ENCODE data around the gene FBXO41.

Gene FBXO41

DNA sequence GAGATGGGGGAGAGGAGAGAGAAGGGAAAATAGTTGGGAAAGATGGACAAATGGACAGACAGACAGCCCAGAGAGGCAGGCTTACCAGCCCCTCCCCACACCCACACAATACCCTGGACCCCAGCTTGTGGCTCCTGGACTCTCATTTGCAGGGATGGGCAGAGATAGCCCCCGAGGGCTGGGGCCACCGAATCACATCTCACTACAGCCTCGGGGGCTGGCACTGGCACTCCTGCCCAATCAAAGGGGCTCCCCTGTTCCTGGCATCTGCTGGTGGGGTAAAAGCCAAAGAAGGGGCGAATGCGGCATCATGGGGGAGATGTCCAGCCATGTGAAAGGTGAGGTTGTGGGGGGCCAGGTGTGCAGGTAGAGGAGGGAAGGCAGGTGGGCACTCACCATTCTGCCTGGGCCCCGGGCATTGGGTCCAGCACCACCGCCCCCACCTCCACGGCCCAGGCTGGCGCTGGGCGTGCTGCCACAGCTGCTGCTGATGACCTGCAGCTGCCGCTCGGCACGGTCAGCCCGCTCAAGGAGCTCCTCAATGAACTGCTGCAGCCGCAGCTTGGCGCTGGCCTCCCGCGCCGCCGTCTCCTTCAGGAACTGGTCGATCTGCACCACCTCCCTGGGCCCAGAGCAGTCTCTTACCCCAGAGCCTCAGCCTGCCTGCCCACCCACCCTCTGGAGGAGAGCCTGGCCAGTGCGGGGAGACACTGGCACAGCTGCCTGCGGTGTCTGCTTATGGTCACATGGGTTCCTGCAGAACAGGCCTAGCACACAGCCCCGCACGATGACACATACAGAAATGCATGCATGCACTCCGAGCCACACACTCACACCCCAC lies 18.0 kb downstream of the FBXO41 start:
- Histone ChIP-seq H2AK5ac (ENCODE audit: low read length) (no peak overlapping the region), H3K27ac (ENCODE audit: low read depth, low read length) (no peak overlapping the region)
- WGBS (ENCODE audit: extremely low coverage, insufficient coverage, low lambda C conversion rate): no CpG with 5 or more reads among the region's 26 CpGs

DNA sequence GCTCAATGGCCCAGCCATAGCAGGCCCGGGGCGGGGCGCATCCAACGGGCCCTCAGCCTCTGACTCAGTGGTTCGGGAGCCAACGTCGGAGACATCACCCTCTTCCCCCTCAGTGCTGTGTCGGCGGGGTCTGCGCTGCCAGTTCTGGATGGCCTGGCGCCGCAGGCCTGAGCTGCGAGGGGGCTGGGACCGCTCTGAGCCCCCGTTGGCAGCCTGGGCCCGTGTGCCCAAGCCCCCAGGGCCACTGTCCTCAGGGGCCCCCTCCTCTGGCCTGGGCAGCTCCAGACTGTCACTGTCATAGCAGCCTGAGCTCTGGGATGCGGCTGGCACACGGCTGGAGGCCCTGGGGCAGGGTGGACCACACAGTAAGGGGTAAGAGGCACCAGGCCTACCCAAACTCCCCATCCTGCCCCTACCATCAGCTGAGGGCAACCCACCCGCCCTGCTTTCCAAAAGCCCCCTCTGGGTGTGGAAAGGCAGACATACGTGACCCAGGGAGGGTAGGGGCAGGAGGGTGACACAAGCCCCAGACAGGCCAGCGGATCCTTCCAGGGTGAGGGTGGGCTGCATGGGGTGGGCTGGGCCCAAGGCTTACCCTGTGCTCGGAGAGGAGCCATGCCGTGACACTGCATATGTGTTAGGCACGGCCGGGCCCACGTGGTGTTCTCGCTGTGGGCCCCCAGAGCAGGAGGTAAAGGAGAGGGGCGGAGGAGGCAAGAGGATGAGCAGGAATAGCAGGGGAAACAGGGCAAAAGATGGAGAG lies 18.8 kb downstream of the FBXO41 start:
- Histone ChIP-seq H3K27me3 (ENCODE audit: insufficient read depth, low read length, poor library complexity) (peaks cover 13% of the 10 kb centered on the region), H3K4ac (ENCODE audit: low read depth, low read length) (no peak overlapping the region), H2BK120ac (ENCODE audit: low read depth, low read length) (no peak overlapping the region), H3K36me3 (ENCODE audit: control insufficient read depth, insufficient read depth, low read length) (no peaks in the 10 kb centered on the region), H3K56ac (ENCODE audit: low read length) (no peak overlapping the region), H3K23ac (ENCODE audit: low read length) (no peak overlapping the region), H3K4me2 (ENCODE audit: low read length) (no peak overlapping the region), H3K79me2 (ENCODE audit: control insufficient read depth, insufficient read depth, low read length) (no peaks in the 10 kb centered on the region), H2BK5ac (ENCODE audit: low read length) (no peak overlapping the region), H3K9ac (ENCODE audit: low read length) (no peak overlapping the region), H3K18ac (ENCODE audit: low read length) (no peak overlapping the region), H4K8ac (ENCODE audit: low read depth, low read length) (no peak overlapping the region), H3K27ac (ENCODE audit: low read depth, low read length) (no peak overlapping the region), H2BK15ac (replicated peaks; ENCODE audit: low read depth) (no peak overlapping the region), H3K79me1 (ENCODE audit: low read length) (no peaks in the 10 kb centered on the region), H2AK5ac (ENCODE audit: low read length) (no peak overlapping the region), H4K5ac (ENCODE audit: low read length) (no peak overlapping the region), H3K4me3 (ENCODE audit: low read length) (no peak overlapping the region), H3K4me1 (ENCODE audit: control insufficient read depth, low read depth, low read length) (no peaks in the 10 kb centered on the region)
- WGBS (ENCODE audit: extremely low coverage, insufficient coverage, low lambda C conversion rate): no CpG with 5 or more reads among the region's 28 CpGs
- no peak for DNase-seq

More for the DNA sequence above, 18.0 kb downstream of the FBXO41 start:
- Histone ChIP-seq H3K56ac (ENCODE audit: low read length) (no peak overlapping the region), H2BK5ac (ENCODE audit: low read length) (no peak overlapping the region), H3K4ac (ENCODE audit: low read depth, low read length) (no peak overlapping the region), H3K27me3 (ENCODE audit: insufficient read depth, low read length, poor library complexity) (peaks cover 13% of the 10 kb centered on the region), H3K79me2 (ENCODE audit: control insufficient read depth, insufficient read depth, low read length) (no peaks in the 10 kb centered on the region), H4K5ac (ENCODE audit: low read length) (no peak overlapping the region), H3K9ac (ENCODE audit: low read length) (no peak overlapping the region), H2BK15ac (replicated peaks; ENCODE audit: low read depth) (no peak overlapping the region), H3K4me3 (ENCODE audit: low read length) (no peak overlapping the region), H3K18ac (ENCODE audit: low read length) (no peak overlapping the region), H3K4me2 (ENCODE audit: low read length) (no peak overlapping the region), H3K36me3 (ENCODE audit: control insufficient read depth, insufficient read depth, low read length) (no peaks in the 10 kb centered on the region), H3K23ac (ENCODE audit: low read length) (no peak overlapping the region), H3K4me1 (ENCODE audit: control insufficient read depth, low read depth, low read length) (no peaks in the 10 kb centered on the region), H4K8ac (ENCODE audit: low read depth, low read length) (no peak overlapping the region), H2BK120ac (ENCODE audit: low read depth, low read length) (no peak overlapping the region), H3K79me1 (ENCODE audit: low read length) (no peaks in the 10 kb centered on the region)
- no peak for DNase-seq

DNA sequence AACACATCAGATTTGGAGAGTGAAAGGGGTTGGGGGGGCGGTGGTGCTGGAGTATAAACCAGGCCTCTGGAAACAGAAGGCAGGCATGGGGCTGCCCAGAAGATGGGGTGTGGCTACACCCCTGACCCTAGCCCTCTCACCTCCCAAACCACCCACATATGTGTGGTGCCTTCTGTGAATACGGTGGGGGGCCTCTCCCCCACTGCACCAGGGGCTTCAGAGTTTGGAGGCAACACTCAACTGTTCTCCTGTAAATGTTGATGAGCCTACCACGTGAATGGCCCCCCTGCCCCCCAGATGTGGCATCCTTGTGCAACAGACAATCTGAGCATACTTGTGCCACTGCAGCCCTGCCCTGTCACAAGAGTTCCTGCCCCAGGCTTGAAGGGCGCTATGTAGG lies 19.5 kb downstream of the FBXO41 start:
- H3K27me3 ChIP-seq (ENCODE audit: insufficient read depth, low read length, poor library complexity): peaks cover 9% of the 10 kb centered on the region

GRCh38 chr2:73264332-73264606 lies 20.0 kb downstream of the FBXO41 start:
- Histone ChIP-seq H3K27ac (ENCODE audit: low read depth, low read length) (no peak overlapping the region), H2BK120ac (ENCODE audit: low read depth, low read length) (no peak overlapping the region), H3K4me1 (ENCODE audit: control insufficient read depth, low read depth, low read length) (no peaks in the 10 kb centered on the region), H2BK15ac (replicated peaks; ENCODE audit: low read depth) (no peak overlapping the region), H3K56ac (ENCODE audit: low read length) (no peak overlapping the region), H3K79me2 (ENCODE audit: control insufficient read depth, insufficient read depth, low read length) (no peaks in the 10 kb centered on the region), H3K4me3 (ENCODE audit: low read length) (no peak overlapping the region), H3K18ac (ENCODE audit: low read length) (no peak overlapping the region), H2BK5ac (ENCODE audit: low read length) (no peak overlapping the region), H3K79me1 (ENCODE audit: low read length) (no peaks in the 10 kb centered on the region), H3K9ac (ENCODE audit: low read length) (no peak overlapping the region), H3K27me3 (ENCODE audit: insufficient read depth, low read length, poor library complexity) (peaks cover 6% of the 10 kb centered on the region), H3K4ac (ENCODE audit: low read depth, low read length) (no peak overlapping the region), H3K36me3 (ENCODE audit: control insufficient read depth, insufficient read depth, low read length) (no peaks in the 10 kb centered on the region), H4K5ac (ENCODE audit: low read length) (no peak overlapping the region), H3K4me2 (ENCODE audit: low read length) (no peak overlapping the region), H4K8ac (ENCODE audit: low read depth, low read length) (no peak overlapping the region), H3K23ac (ENCODE audit: low read length) (no peak overlapping the region), H2AK5ac (ENCODE audit: low read length) (no peak overlapping the region)
- no CpG with 5 or more reads among the region's 15 CpGs for WGBS (ENCODE audit: extremely low coverage, insufficient coverage, low lambda C conversion rate)
- no peak for DNase-seq

More for the DNA sequence above, 19.5 kb downstream of the FBXO41 start:
- H3K23ac ChIP-seq (ENCODE audit: low read length): no peak overlapping the region
- no peak overlapping the region for H3K4me3 ChIP-seq (ENCODE audit: low read length)
- H3K79me1 ChIP-seq (ENCODE audit: low read length): no peaks in the 10 kb centered on the region
- H3K4me2 ChIP-seq (ENCODE audit: low read length): no peak overlapping the region
- H3K56ac ChIP-seq (ENCODE audit: low read length): no peak overlapping the region
- no peaks in the 10 kb centered on the region for H3K79me2 ChIP-seq (ENCODE audit: control insufficient read depth, insufficient read depth, low read length)
- H3K18ac ChIP-seq (ENCODE audit: low read length): no peak overlapping the region
- H2BK120ac ChIP-seq (ENCODE audit: low read depth, low read length): no peak overlapping the region
- no peaks in the 10 kb centered on the region for H3K36me3 ChIP-seq (ENCODE audit: control insufficient read depth, insufficient read depth, low read length)
- no peak overlapping the region for H3K27ac ChIP-seq (ENCODE audit: low read depth, low read length)
- H2AK5ac ChIP-seq (ENCODE audit: low read length): no peak overlapping the region
- WGBS (ENCODE audit: extremely low coverage, insufficient coverage, low lambda C conversion rate): no CpG with 5 or more reads among the region's 4 CpGs
- no peak for DNase-seq
- no peak overlapping the region for H2BK5ac ChIP-seq (ENCODE audit: low read length)
- H4K8ac ChIP-seq (ENCODE audit: low read depth, low read length): no peak overlapping the region
- no peak overlapping the region for H4K5ac ChIP-seq (ENCODE audit: low read length)
- H3K4me1 ChIP-seq (ENCODE audit: control insufficient read depth, low read depth, low read length): no peaks in the 10 kb centered on the region
- no peak overlapping the region for H2BK15ac ChIP-seq (replicated peaks; ENCODE audit: low read depth)
- H3K9ac ChIP-seq (ENCODE audit: low read length): no peak overlapping the region
- H3K4ac ChIP-seq (ENCODE audit: low read depth, low read length): no peak overlapping the region

DNA sequence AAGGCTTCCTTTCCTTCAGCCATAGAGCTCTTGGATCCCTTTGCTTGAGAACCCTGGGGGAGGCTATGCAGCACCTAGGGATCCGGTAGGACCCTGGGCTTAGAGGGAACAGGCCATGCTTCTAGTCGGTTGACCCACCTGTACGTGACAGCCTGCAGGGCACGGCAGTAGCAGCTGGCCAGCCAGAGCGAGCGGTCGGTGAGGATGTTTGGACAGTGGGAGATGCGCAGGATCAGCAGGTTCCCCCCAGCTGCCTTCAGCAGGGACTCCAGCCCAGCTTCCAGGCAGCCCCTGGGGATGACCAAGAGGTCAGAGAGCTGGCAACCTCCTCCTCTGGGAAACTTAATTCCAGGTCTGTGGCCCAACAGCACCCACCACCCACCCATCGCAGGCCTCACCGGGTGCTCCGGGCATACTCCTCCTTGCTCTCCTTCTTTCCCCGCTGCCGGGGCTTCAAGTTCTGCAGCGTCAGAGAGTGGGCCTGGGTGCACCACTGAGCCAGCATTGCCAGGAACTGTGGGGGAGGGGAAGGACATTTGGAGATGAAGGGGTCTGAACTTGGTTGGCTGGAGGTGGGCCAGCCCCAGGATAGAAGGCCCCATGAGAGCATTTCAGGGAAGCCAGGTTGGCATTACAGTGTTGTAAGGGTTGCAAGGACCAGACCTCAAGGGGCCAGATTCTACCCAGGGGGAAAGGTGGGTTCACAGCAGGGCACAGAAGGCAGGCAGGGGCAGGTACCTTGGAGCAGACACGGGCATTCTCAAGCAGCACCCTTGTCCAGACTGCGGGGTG lies 20.5 kb downstream of the FBXO41 start:
- no peak for DNase-seq
- no peak overlapping the region for H2BK15ac ChIP-seq (replicated peaks; ENCODE audit: low read depth)
- H3K79me2 ChIP-seq (ENCODE audit: control insufficient read depth, insufficient read depth, low read length): no peaks in the 10 kb centered on the region
- H3K23ac ChIP-seq (ENCODE audit: low read length): no peak overlapping the region
- no peak overlapping the region for H2BK5ac ChIP-seq (ENCODE audit: low read length)
- no peak overlapping the region for H3K18ac ChIP-seq (ENCODE audit: low read length)
- H2AK5ac ChIP-seq (ENCODE audit: low read length): no peak overlapping the region
- no peak overlapping the region for H3K9ac ChIP-seq (ENCODE audit: low read length)
- H3K4ac ChIP-seq (ENCODE audit: low read depth, low read length): no peak overlapping the region
- H3K56ac ChIP-seq (ENCODE audit: low read length): no peak overlapping the region
- no peak overlapping the region for H3K4me3 ChIP-seq (ENCODE audit: low read length)
- H3K27ac ChIP-seq (ENCODE audit: low read depth, low read length): no peak overlapping the region
- WGBS (ENCODE audit: extremely low coverage, insufficient coverage, low lambda C conversion rate): no CpG with 5 or more reads among the region's 16 CpGs
- H3K79me1 ChIP-seq (ENCODE audit: low read length): no peaks in the 10 kb centered on the region
- no peaks in the 10 kb centered on the region for H3K36me3 ChIP-seq (ENCODE audit: control insufficient read depth, insufficient read depth, low read length)
- peaks cover 6% of the 10 kb centered on the region for H3K27me3 ChIP-seq (ENCODE audit: insufficient read depth, low read length, poor library complexity)
- no peak overlapping the region for H2BK120ac ChIP-seq (ENCODE audit: low read depth, low read length)
- H4K8ac ChIP-seq (ENCODE audit: low read depth, low read length): no peak overlapping the region
- H3K4me1 ChIP-seq (ENCODE audit: control insufficient read depth, low read depth, low read length): no peaks in the 10 kb centered on the region
- no peak overlapping the region for H3K4me2 ChIP-seq (ENCODE audit: low read length)
- no peak overlapping the region for H4K5ac ChIP-seq (ENCODE audit: low read length)

Data from mesendoderm (in vitro differentiated cells).